HAP-1 (cell line): ENCODE measurements around the gene GCKR.

Source experiments
- DNase-seq, 2 experiments: peaks; one replicate each; pipeline ENCODE4 v3.0.0-alpha.2; 2016 to 2020; ENCODE audit warnings: low spot score in 2 of 2
- H3K27me3 ChIP-seq: fragments of 250-450 bp; sonication (Bioruptor Pico); 2 replicates; pipeline ENCODE4 v1.5.1; 2020; ENCODE audit warnings: low read depth, mild to moderate bottlenecking, moderate library complexity
- H3K36me3 ChIP-seq: fragments of 250-450 bp; sonication (Bioruptor Pico); replicated peaks from 2 replicates; pipeline ENCODE4 v1.5.1; 2020; ENCODE audit warnings: mild to moderate bottlenecking
- H3K4me1 ChIP-seq: fragments of 250-450 bp; sonication (Bioruptor Pico); 2 replicates; pipeline ENCODE4 v1.5.1; 2020; ENCODE audit warnings: mild to moderate bottlenecking
- H3K4me3 ChIP-seq: fragments of 250-450 bp; sonication (Bioruptor Pico); 2 replicates; pipeline ENCODE4 v1.5.1; 2020; ENCODE audit warnings: mild to moderate bottlenecking, moderate library complexity
- H3K9me3 ChIP-seq: fragments of 250-450 bp; sonication (Bioruptor Pico); 2 replicates; pipeline ENCODE4 v1.5.1; 2020; ENCODE audit warnings: mild to moderate bottlenecking, moderate library complexity
- in situ Hi-C: fragments of 300-500 bp; cut with MboI; formaldehyde crosslinking; loops from 3 replicates; pipeline ENCODE4 v1.14.3; 2020; ENCODE audit warnings: low sequenced_read_pairs, inconsistent platforms, mixed read lengths

GCKR gene

GRCh38 chr2:27496357-27497287, at the start of gene GCKR:
Gene GCKR, plus strand, starts transcription at chr2:27496839. Its CDS starts 66 bp downstream, at chr2:27496905.
- Histone ChIP-seq H3K36me3 (no peaks in the 10 kb centered on the region; the same call in 1 of the 2 replicates), H3K9me3 (no peaks in the 10 kb centered on the region), H3K4me1 (peaks cover 10% of the 10 kb centered on the region), H3K4me3 (peak within 1 kb of the TSS; percentile 51; the same call in 1 of the 2 replicates), H3K27me3 (no peaks in the 10 kb centered on the region)
- in situ Hi-C loops, result no loop called here
- no peak for DNase-seq

- in situ Hi-C loops, result no loop called here
- H3K9me3 ChIP-seq, result no peaks in the 10 kb centered on the region
- peaks cover 68% of the 10 kb centered on the region for H3K36me3 ChIP-seq
Observed at GRCh38 chr2:27448381-27448780, 48.3 kb upstream of the GCKR start.

GRCh38 chr2:27451095-27451494, 45.5 kb upstream of the GCKR start:
- DNase-seq, result no peak
- H3K9me3 ChIP-seq, result no peaks in the 10 kb centered on the region
- peaks cover 70% of the 10 kb centered on the region for H3K36me3 ChIP-seq
- no peak overlapping the region for H3K4me3 ChIP-seq
- no peaks in the 10 kb centered on the region for H3K4me1 ChIP-seq
- no peaks in the 10 kb centered on the region for H3K27me3 ChIP-seq
- in situ Hi-C loops, result no loop called here

More at GRCh38 chr2:27448381-27448780, 48.3 kb upstream of the GCKR start:
- H3K27me3 ChIP-seq, result no peaks in the 10 kb centered on the region
- H3K4me1 ChIP-seq, result no peaks in the 10 kb centered on the region
- H3K4me3 ChIP-seq, result no peak overlapping the region
- DNase-seq, result no peak

- no peak overlapping the region for H3K4me3 ChIP-seq
- H3K27me3 ChIP-seq, result no peaks in the 10 kb centered on the region
- in situ Hi-C loops, result no loop called here
- peaks cover 79% of the 10 kb centered on the region for H3K36me3 ChIP-seq
- no peaks in the 10 kb centered on the region for H3K9me3 ChIP-seq
- no peak for DNase-seq
- H3K4me1 ChIP-seq, result no peaks in the 10 kb centered on the region
Observed at GRCh38 chr2:27453968-27454367, 42.7 kb upstream of the GCKR start.

- no peak for DNase-seq
- Histone ChIP-seq H3K4me3 (no peak overlapping the region), H3K9me3 (0 out of 2 replicates have a peak, but pooled peaks cover 2% of the 10 kb centered on the region), H3K27me3 (no peaks in the 10 kb centered on the region), H3K36me3 (peaks cover 49% of the 10 kb centered on the region), H3K4me1 (peaks cover 14% of the 10 kb centered on the region)
- in situ Hi-C loops, result no loop called here
Observed at GRCh38 chr2:27461118-27461517, 35.5 kb upstream of the GCKR start.

GRCh38 chr2:27464443-27464842, 32.2 kb upstream of the GCKR start:
- Histone ChIP-seq H3K36me3 (peaks cover 20% of the 10 kb centered on the region), H3K9me3 (0 out of 2 replicates have a peak, but pooled peaks cover 2% of the 10 kb centered on the region), H3K4me3 (no peak overlapping the region), H3K27me3 (no peaks in the 10 kb centered on the region), H3K4me1 (peaks cover 12% of the 10 kb centered on the region)
- in situ Hi-C loops, result no loop called here
- no peak for DNase-seq

- Histone ChIP-seq H3K27me3 (no peaks in the 10 kb centered on the region), H3K4me3 (no peak overlapping the region), H3K9me3 (no peaks in the 10 kb centered on the region), H3K36me3 (peaks cover 30% of the 10 kb centered on the region), H3K4me1 (no peaks in the 10 kb centered on the region)
- no peak for DNase-seq
- in situ Hi-C loops, result no loop called here
Observed at GRCh38 chr2:27471961-27472360, 24.7 kb upstream of the GCKR start.

GRCh38 chr2:27485496-27485895, 11.1 kb upstream of the GCKR start:
- H3K9me3 ChIP-seq, result no peaks in the 10 kb centered on the region
- H3K27me3 ChIP-seq, result no peaks in the 10 kb centered on the region
- no peak overlapping the region for H3K4me3 ChIP-seq
- peaks cover 5% of the 10 kb centered on the region for H3K4me1 ChIP-seq
- in situ Hi-C loops, result no loop called here
- H3K36me3 ChIP-seq, result peaks cover 12% of the 10 kb centered on the region
- no peak for DNase-seq

- peak; percentile 9 to 42 for DNase-seq
- peaks cover under 1% of the 10 kb centered on the region for H3K36me3 ChIP-seq
- in situ Hi-C loops, result no loop called here
Observed at GRCh38 chr2:27489118-27489497, 7.5 kb upstream of the GCKR start.

GRCh38 chr2:27489498-27490397, 6.9 kb upstream of the GCKR start, which contains the start of gene IFT172:
Gene IFT172, minus strand, starts transcription at chr2:27489743. Its CDS starts 90 bp downstream, at chr2:27489653.
- Histone ChIP-seq H3K4me3 (peak within 1 kb of the TSS; percentile 45), H3K36me3 (no peaks in the 10 kb centered on the region; the same call in none of the 2 replicates)
- in situ Hi-C loops, result no loop called here

More at GRCh38 chr2:27489118-27489497, 7.5 kb upstream of the GCKR start:
- H3K4me1 ChIP-seq, result peaks cover 5% of the 10 kb centered on the region
- no peaks in the 10 kb centered on the region for H3K9me3 ChIP-seq
- peak overlapping the region; percentile 45 for H3K4me3 ChIP-seq
- no peaks in the 10 kb centered on the region for H3K27me3 ChIP-seq

GRCh38 chr2:27492557-27492956, 4.1 kb upstream of the GCKR start:
- Histone ChIP-seq H3K9me3 (no peaks in the 10 kb centered on the region), H3K4me3 (no peak overlapping the region)
- no peak for DNase-seq

More at GRCh38 chr2:27489498-27490397, 6.9 kb upstream of the GCKR start, which contains the start of gene IFT172:
- H3K4me1 ChIP-seq, result peaks cover 9% of the 10 kb centered on the region
- no peaks in the 10 kb centered on the region for H3K27me3 ChIP-seq
- H3K9me3 ChIP-seq, result no peaks in the 10 kb centered on the region
- peak; percentile 100 for DNase-seq

GRCh38 chr2:27493948-27494283, 2.7 kb upstream of the GCKR start:
- Histone ChIP-seq H3K4me1 (peaks cover 14% of the 10 kb centered on the region), H3K4me3 (no peak overlapping the region), H3K36me3 (no peaks in the 10 kb centered on the region; the same call in 1 of the 2 replicates), H3K9me3 (no peaks in the 10 kb centered on the region), H3K27me3 (no peaks in the 10 kb centered on the region)
- in situ Hi-C loops, result no loop called here
- DNase-seq, result no peak

More at GRCh38 chr2:27492557-27492956, 4.1 kb upstream of the GCKR start:
- Histone ChIP-seq H3K4me1 (peaks cover 14% of the 10 kb centered on the region), H3K27me3 (no peaks in the 10 kb centered on the region), H3K36me3 (no peaks in the 10 kb centered on the region; the same call in 1 of the 2 replicates)
- in situ Hi-C loops, result no loop called here

GRCh38 chr2:27494284-27494943, 2.2 kb upstream of the GCKR start:
- in situ Hi-C loops, result no loop called here
- peaks cover 14% of the 10 kb centered on the region for H3K4me1 ChIP-seq
- H3K36me3 ChIP-seq, result no peaks in the 10 kb centered on the region; the same call in 1 of the 2 replicates
- peak overlapping the region; percentile 51 for H3K4me3 ChIP-seq
- DNase-seq, result peak in 1 of 2 experiments; percentile 15
- H3K27me3 ChIP-seq, result no peaks in the 10 kb centered on the region
- H3K9me3 ChIP-seq, result no peaks in the 10 kb centered on the region
